ENCODE results near the gene CLSTN2.
A peak's percentile ranks its signal among the peaks of the same experiment; 100 is the strongest.

The CLSTN2 gene

GRCh38 chr3:139935016-139935865 is at the start of gene CLSTN2:
TSS of gene CLSTN2 (plus strand) at chr3:139935185.
- no peak for TF ChIP-seq POLR2A (IDR thresholded peaks at IDR 0.05; ENCODE audit: low read depth, low read length)
- FAIRE-seq (no peak), DNase-seq (ENCODE audit: insufficient read length, low spot score) (no peak)

- no peak for FAIRE-seq
- TF ChIP-seq POLR2A (IDR thresholded peaks at IDR 0.05; ENCODE audit: low read depth, low read length) = no peak
- DNase-seq (ENCODE audit: insufficient read length, low spot score) = no peak
Observed at GRCh38 chr3:139887431-139887830, 47.6 kb upstream of the CLSTN2 start.

GRCh38 chr3:139888561-139889140 is 46.3 kb upstream of the CLSTN2 start:
- DNase-seq (ENCODE audit: insufficient read length, low spot score) (no peak), FAIRE-seq (no peak)
- no peak for TF ChIP-seq POLR2A (IDR thresholded peaks at IDR 0.05; ENCODE audit: low read depth, low read length)

- DNase-seq (ENCODE audit: insufficient read length, low spot score) (no peak), FAIRE-seq (no peak)
- no peak for TF ChIP-seq POLR2A (IDR thresholded peaks at IDR 0.05; ENCODE audit: low read depth, low read length)
Observed at GRCh38 chr3:139893267-139893962, 41.6 kb upstream of the CLSTN2 start.

GRCh38 chr3:139893963-139894642 is 40.9 kb upstream of the CLSTN2 start:
- DNase-seq (ENCODE audit: insufficient read length, low spot score) (no peak), FAIRE-seq (no peak)

GRCh38 chr3:139894643-139894989 is 40.4 kb upstream of the CLSTN2 start:
- no peak for FAIRE-seq
- no peak for DNase-seq (ENCODE audit: insufficient read length, low spot score)
- TF ChIP-seq POLR2A (IDR thresholded peaks at IDR 0.05; ENCODE audit: low read depth, low read length) = no peak

More at GRCh38 chr3:139893963-139894642, 40.9 kb upstream of the CLSTN2 start:
- TF ChIP-seq POLR2A (IDR thresholded peaks at IDR 0.05; ENCODE audit: low read depth, low read length) = no peak

GRCh38 chr3:139897759-139898158 is 37.2 kb upstream of the CLSTN2 start:
- FAIRE-seq (no peak), DNase-seq (ENCODE audit: insufficient read length, low spot score) (no peak)
- TF ChIP-seq POLR2A (IDR thresholded peaks at IDR 0.05; ENCODE audit: low read depth, low read length) = no peak

- no peak for TF ChIP-seq POLR2A (IDR thresholded peaks at IDR 0.05; ENCODE audit: low read depth, low read length)
- FAIRE-seq (peak; percentile 43), DNase-seq (ENCODE audit: insufficient read length, low spot score) (peak; percentile 22)
Observed at GRCh38 chr3:139906418-139906817, 28.6 kb upstream of the CLSTN2 start.

GRCh38 chr3:139909811-139910210 is 25.2 kb upstream of the CLSTN2 start:
- DNase-seq (ENCODE audit: insufficient read length, low spot score) (no peak), FAIRE-seq (no peak)
- TF ChIP-seq POLR2A (IDR thresholded peaks at IDR 0.05; ENCODE audit: low read depth, low read length) = no peak

GRCh38 chr3:139916271-139916670 is 18.7 kb upstream of the CLSTN2 start:
- TF ChIP-seq POLR2A (IDR thresholded peaks at IDR 0.05; ENCODE audit: low read depth, low read length) = no peak
- DNase-seq (ENCODE audit: insufficient read length, low spot score) (no peak), FAIRE-seq (no peak)

- TF ChIP-seq POLR2A (IDR thresholded peaks at IDR 0.05; ENCODE audit: low read depth, low read length) = no peak
- no peak for FAIRE-seq
- DNase-seq (ENCODE audit: insufficient read length, low spot score) = no peak
Observed at GRCh38 chr3:139917226-139917785, 17.7 kb upstream of the CLSTN2 start.

GRCh38 chr3:139928708-139929505 is 6.1 kb upstream of the CLSTN2 start:
- no peak for FAIRE-seq
- DNase-seq (ENCODE audit: insufficient read length, low spot score) = no peak
- no peak for TF ChIP-seq POLR2A (IDR thresholded peaks at IDR 0.05; ENCODE audit: low read depth, low read length)

- no peak for FAIRE-seq
Observed at GRCh38 chr3:139930211-139930610, 4.8 kb upstream of the CLSTN2 start.

More at GRCh38 chr3:139930211-139930610, 4.8 kb upstream of the CLSTN2 start:
- no peak for DNase-seq (ENCODE audit: insufficient read length, low spot score)
- TF ChIP-seq POLR2A (IDR thresholded peaks at IDR 0.05; ENCODE audit: low read depth, low read length) = no peak

Measured in H54 (cell line).